GM23248 (cell line): Measurements from ENCODE around the gene ICE1. TPM values are rescaled to one million over a fixed set of nuclear protein-coding genes. Genes with fewer than 3 reads are reported as not detected.

Experiments used
- DNase-seq: peaks from one replicate; pipeline ENCODE4 v3.0.0-alpha.2; 2015
- H2AFZ ChIP-seq: fragments of 200-600 bp; sonication (generic); 2 replicates; pipeline ENCODE4 v1.6.1; 2016; ENCODE audit warnings: antibody characterized with exemption
- H3F3A ChIP-seq: fragments of 200-600 bp; sonication (generic); 2 replicates; pipeline ENCODE4 v1.6.1; 2016; ENCODE audit warnings: mild to moderate bottlenecking, antibody characterized with exemption, mixed run types; ENCODE audit not compliant: insufficient read depth
- H3K27ac ChIP-seq: fragments of 200-600 bp; sonication (generic); 2 replicates; pipeline ENCODE4 v1.5.1; 2016; ENCODE audit warnings: mild to moderate bottlenecking
- H3K27me3 ChIP-seq: fragments of 200-600 bp; sonication (generic); replicated peaks from 2 replicates; pipeline ENCODE4 v1.6.1; 2016; ENCODE audit warnings: mild to moderate bottlenecking; ENCODE audit not compliant: insufficient read depth
- H3K36me3 ChIP-seq: fragments of 200-600 bp; sonication (generic); 2 replicates; pipeline ENCODE4 v1.6.1; 2016; ENCODE audit warnings: low read depth, mild to moderate bottlenecking
- H3K4me1 ChIP-seq: fragments of 200-600 bp; sonication (generic); 2 replicates; pipeline ENCODE4 v1.6.1; 2016; ENCODE audit warnings: mild to moderate bottlenecking; ENCODE audit not compliant: insufficient read depth
- H3K4me2 ChIP-seq: fragments of 200-600 bp; sonication (generic); one replicate; pipeline ENCODE4 v1.6.1; 2016; ENCODE audit warnings: mild to moderate bottlenecking; ENCODE audit not compliant: unreplicated experiment
- H3K4me3 ChIP-seq: fragments of 200-600 bp; sonication (generic); 2 replicates; pipeline ENCODE4 v1.5.1; 2016; ENCODE audit warnings: mild to moderate bottlenecking
- H3K79me2 ChIP-seq: fragments of 200-600 bp; sonication (generic); 2 replicates; pipeline ENCODE4 v1.6.1; 2016; ENCODE audit warnings: mild to moderate bottlenecking; ENCODE audit not compliant: insufficient read depth
- H3K9ac ChIP-seq: fragments of 200-600 bp; sonication (generic); 2 replicates; pipeline ENCODE4 v1.6.1; 2016; ENCODE audit warnings: mild to moderate bottlenecking
- H3K9me2 ChIP-seq: fragments of 200-600 bp; sonication (generic); 2 replicates; pipeline ENCODE4 v1.6.1; 2016; ENCODE audit warnings: mixed run types, mild to moderate bottlenecking, moderate library complexity; ENCODE audit not compliant: insufficient read depth
- H3K9me3 ChIP-seq: fragments of 200-600 bp; sonication (generic); one replicate; pipeline ENCODE4 v1.6.1; 2017; ENCODE audit warnings: low read depth
- H4K20me1 ChIP-seq: fragments of 200-600 bp; sonication (generic); 2 replicates; pipeline ENCODE4 v1.6.0; 2016; ENCODE audit not compliant: insufficient read depth
- EZH2 ChIP-seq: fragments of 200-600 bp; sonication (generic); IDR thresholded peaks from 2 replicates; pipeline ENCODE4 v1.6.1; 2018; ENCODE audit warnings: antibody characterized with exemption, mild to moderate bottlenecking; ENCODE audit not compliant: insufficient read depth, poor library complexity, severe bottlenecking
- EZH2phosphoT487 ChIP-seq: fragments of 200-600 bp; sonication (generic); IDR thresholded peaks from 2 replicates; pipeline ENCODE4 v1.6.1; 2018; ENCODE audit warnings: antibody characterized with exemption, moderate library complexity, mild to moderate bottlenecking, low read depth; ENCODE audit not compliant: insufficient read depth
- WGBS, 2 experiments: methylation state at CpG; one replicate each; pipeline ENCODE4 v1.1.6; 2015 to 2017; ENCODE audit warnings: low lambda C conversion rate in 2 of 2, low coverage in 1 of 2; ENCODE audit errors: missing lambda C conversion rate in 2 of 2; 5-methylcytosine and 5-hydroxymethylcytosine counted together
- in situ Hi-C: fragments of 300-500 bp; cut with MboI; formaldehyde crosslinking; loops from 2 replicates; pipeline ENCODE4 v1.15.0; 2020
- polyA plus RNA-seq: library from polyadenylated mRNA; unstranded; fragments of >200 nt; fragmentation: Nextera tagmentation; extraction: Ambion mirVana; gene quantifications from 2 replicates; pipeline ENCODE4 v1.2.1, GENCODE V29; 2016
- total RNA-seq: library from RNA; depleted of rRNA; stranded (reverse); fragments of >200 nt; shearing (Covaris generic); gene quantifications from 2 replicates; pipeline ENCODE4 v1.2.3, GENCODE V29; 2014

ICE1 gene
- total and polyA plus RNA-seq, 2 experiments from 2014 or later: 12.2 to 17.0 TPM

GRCh38 chr5:5494489-5495402 is 72.3 kb downstream of the ICE1 start:
- in situ Hi-C loops: loop anchor here (10.0 kb wide), 1 partner anchor 1080 kb away; no protein-coding TSS in a partner anchor
- Histone ChIP-seq H3K27me3 (0 out of 2 replicates have a peak, but pooled peaks cover 8% of the 10 kb centered on the region), H3K79me2 (no peaks in the 10 kb centered on the region), H4K20me1 (no peaks in the 10 kb centered on the region), H3K9ac (no peak overlapping the region), H2AFZ (no peak overlapping the region), H3K4me2 (peak overlapping the region; percentile 51), H3K4me1 (peaks cover 5% of the 10 kb centered on the region; the same call in 1 of the 2 replicates), H3K9me3 (no peaks in the 10 kb centered on the region), H3K4me3 (peak overlapping the region; percentile 31), H3F3A (peaks cover 14% of the 10 kb centered on the region; the same call in 1 of the 2 replicates), H3K36me3 (0 out of 2 replicates have a peak, but pooled peaks cover 7% of the 10 kb centered on the region), H3K9me2 (no peaks in the 10 kb centered on the region), H3K27ac (no peak overlapping the region)
- TF ChIP-seq EZH2phosphoT487 (no peak), EZH2 (no peak)
- DNase-seq: peak; percentile 58
- 11 to 12% methylated on average over 49 to 50 of the region's 62 CpGs for WGBS, 2 experiments

GRCh38 chr5:5497152-5497788 is 74.8 kb downstream of the ICE1 start:
- no peak overlapping the region for H3K9ac ChIP-seq
- H3K27me3 ChIP-seq: peaks cover 13% of the 10 kb centered on the region; the same call in 1 of the 2 replicates
- TF ChIP-seq EZH2 (no peak), EZH2phosphoT487 (no peak)
- DNase-seq: peak; percentile 83
- H4K20me1 ChIP-seq: no peaks in the 10 kb centered on the region
- H3K9me3 ChIP-seq: no peaks in the 10 kb centered on the region
- H3K79me2 ChIP-seq: no peaks in the 10 kb centered on the region
- peaks cover 5% of the 10 kb centered on the region; the same call in 1 of the 2 replicates for H3K4me1 ChIP-seq
- 9 to 12% methylated on average over 13 of the region's 13 CpGs for WGBS, 2 experiments
- no peak overlapping the region for H3K4me3 ChIP-seq
- peak overlapping the region; percentile 61 for H2AFZ ChIP-seq
- in situ Hi-C loops: loop anchor here (10.0 kb wide), 1 partner anchor 1078 kb away; no protein-coding TSS in a partner anchor
- no peaks in the 10 kb centered on the region for H3K36me3 ChIP-seq
- peak overlapping the region; percentile 42 for H3K4me2 ChIP-seq
- no peak overlapping the region for H3K27ac ChIP-seq
- H3F3A ChIP-seq: peaks cover 9% of the 10 kb centered on the region; the same call in 1 of the 2 replicates
- no peaks in the 10 kb centered on the region for H3K9me2 ChIP-seq

GRCh38 chr5:5499442-5499841 is 77.0 kb downstream of the ICE1 start:
- no peak overlapping the region for H3K9ac ChIP-seq
- H3K79me2 ChIP-seq: no peaks in the 10 kb centered on the region
- TF ChIP-seq EZH2phosphoT487: no peak
- TF ChIP-seq EZH2: no peak
- no peak overlapping the region for H3K4me2 ChIP-seq
- WGBS, 2 experiments: 49 to 50% methylated on average over 7 of the region's 7 CpGs
- no peaks in the 10 kb centered on the region for H4K20me1 ChIP-seq
- H3K9me3 ChIP-seq: no peaks in the 10 kb centered on the region
- H3K4me1 ChIP-seq: no peaks in the 10 kb centered on the region; the same call in 1 of the 2 replicates
- H2AFZ ChIP-seq: no peak overlapping the region
- no peak for DNase-seq
- H3F3A ChIP-seq: peaks cover 9% of the 10 kb centered on the region; the same call in 1 of the 2 replicates
- in situ Hi-C loops: loop anchor here (10.0 kb wide), 1 partner anchor 1075 kb away; no protein-coding TSS in a partner anchor
- no peaks in the 10 kb centered on the region for H3K9me2 ChIP-seq
- no peak overlapping the region for H3K27ac ChIP-seq
- no peaks in the 10 kb centered on the region for H3K36me3 ChIP-seq
- no peak overlapping the region for H3K4me3 ChIP-seq
- H3K27me3 ChIP-seq: peaks cover 13% of the 10 kb centered on the region; the same call in 1 of the 2 replicates

GRCh38 chr5:5504325-5504724 is 81.8 kb downstream of the ICE1 start:
- Histone ChIP-seq H3K36me3 (no peaks in the 10 kb centered on the region), H3K4me3 (no peak overlapping the region), H3K27ac (no peak overlapping the region), H3K9ac (no peak overlapping the region), H3K4me2 (no peak overlapping the region), H3K9me3 (no peaks in the 10 kb centered on the region), H3K9me2 (no peaks in the 10 kb centered on the region), H3F3A (no peaks in the 10 kb centered on the region), H3K4me1 (no peaks in the 10 kb centered on the region), H3K79me2 (no peaks in the 10 kb centered on the region), H2AFZ (no peak overlapping the region), H4K20me1 (no peaks in the 10 kb centered on the region), H3K27me3 (peaks cover 5% of the 10 kb centered on the region; the same call in 1 of the 2 replicates)
- TF ChIP-seq EZH2 (no peak), EZH2phosphoT487 (no peak)
- in situ Hi-C loops: no loop called here
- no peak for DNase-seq
